GM21576 (cell line): ENCODE results near the gene GFER.
"Not testable (repeated sequence)": the region's sequence is repeated elsewhere in the genome, so short reads cannot be mapped to it uniquely, and the experiment has no call there.

Experiments used
- ATAC-seq: cut with Tn5 transposase; IDR thresholded peaks from one replicate; pipeline ENCODE4 v1.9.1; 2021; ENCODE audit warnings: mild to moderate bottlenecking, moderate library complexity; ENCODE audit not compliant: unreplicated experiment

The GFER gene

GRCh38 chr16:2025251-2025650 is 41.3 kb downstream of the GFER start:
- ATAC-seq = no peak

- ATAC-seq = no peak
Observed at GRCh38 chr16:2025878-2026460, 42.0 kb downstream of the GFER start.

- no peak for ATAC-seq
Observed at GRCh38 chr16:2026461-2027023, 42.5 kb downstream of the GFER start, which contains the start of gene NHERF2. NHERF2 (plus strand) TSS chr16:2026902; CDS start chr16:2027006, 104 bp downstream.

- ATAC-seq = no peak
Observed at GRCh38 chr16:2027024-2028010, 43.3 kb downstream of the GFER start.

- no peak for ATAC-seq
Observed at GRCh38 chr16:2028146-2028545, 44.2 kb downstream of the GFER start.

- ATAC-seq = no peak
Observed at GRCh38 chr16:2028620-2029220, 44.7 kb downstream of the GFER start.

- no peak for ATAC-seq
Observed at GRCh38 chr16:2029350-2029749, 45.4 kb downstream of the GFER start.

- no peak for ATAC-seq
Observed at GRCh38 chr16:2030036-2030435, 46.0 kb downstream of the GFER start.

GRCh38 chr16:2031081-2031577 is 47.1 kb downstream of the GFER start:
- no peak for ATAC-seq

GRCh38 chr16:2032285-2033056 is 48.5 kb downstream of the GFER start:
- ATAC-seq = no peak

GRCh38 chr16:2033057-2033908 is 49.3 kb downstream of the GFER start:
- no peak for ATAC-seq

GRCh38 chr16:2033909-2034695 is 50.1 kb downstream of the GFER start:
- ATAC-seq = not testable (repeated sequence)

- no peak for ATAC-seq
Observed at GRCh38 chr16:2034696-2035430, 50.9 kb downstream of the GFER start.

- ATAC-seq = no peak
Observed at GRCh38 chr16:2035431-2036199, 51.6 kb downstream of the GFER start.

- no peak for ATAC-seq
Observed at GRCh38 chr16:2036200-2036966, 52.4 kb downstream of the GFER start.

GRCh38 chr16:2037115-2037514 is 53.1 kb downstream of the GFER start:
- no peak for ATAC-seq
